NCI-H128 (cell line): ENCODE results near the gene RABEP1.
"Not testable (repeated sequence)": the region's sequence is repeated elsewhere in the genome, so short reads cannot be mapped to it uniquely, and the experiment has no call there.

ENCODE experiments used
- DNase-seq: peaks from one replicate; lab custom pipeline; 2025; ENCODE audit not compliant: unreplicated experiment; lab: John Stamatoyannopoulos, UW

Gene RABEP1

GRCh38 chr17:5418858-5419355, 136.8 kb downstream of the RABEP1 start:
- no peak for DNase-seq

- peak; percentile 86 for DNase-seq
Measured at GRCh38 chr17:5419356-5419958, 137.4 kb downstream of the RABEP1 start, which contains the start of gene NUP88. Gene NUP88 (minus strand): TSS chr17:5419662. CDS start chr17:5419650, 12 bp downstream.

GRCh38 chr17:5419959-5420653, 138.0 kb downstream of the RABEP1 start, which contains the start of gene RPAIN:
Gene RPAIN (plus strand): TSS chr17:5420182. CDS start chr17:5420211, 29 bp downstream.
- DNase-seq = peak; percentile 56

GRCh38 chr17:5422505-5422904, 140.4 kb downstream of the RABEP1 start:
- DNase-seq = no peak

GRCh38 chr17:5424909-5425308, 142.8 kb downstream of the RABEP1 start:
- DNase-seq = no peak

GRCh38 chr17:5425826-5426225, 143.7 kb downstream of the RABEP1 start:
- DNase-seq = no peak

- DNase-seq = no peak
Measured at GRCh38 chr17:5429191-5429887, 147.3 kb downstream of the RABEP1 start.

GRCh38 chr17:5430413-5430999, 148.4 kb downstream of the RABEP1 start:
- no peak for DNase-seq

- not testable (repeated sequence) for DNase-seq
Measured at GRCh38 chr17:5431234-5431633, 149.2 kb downstream of the RABEP1 start.

- no peak for DNase-seq
Measured at GRCh38 chr17:5431949-5432556, 150.0 kb downstream of the RABEP1 start.

GRCh38 chr17:5434984-5435383, 152.9 kb downstream of the RABEP1 start:
- DNase-seq = no peak
